PFSK-1 (cell line): ENCODE data around the gene CDY1.
"Not testable (repeated sequence)": the region's sequence is repeated elsewhere in the genome, so short reads cannot be mapped to it uniquely, and the experiment has no call there.

ENCODE experiments used
- TAF1 ChIP-seq: IDR thresholded peaks from 2 replicates; pipeline ENCODE4 v1.6.1; 2012; ENCODE audit warnings: low read length, control low read depth, borderline replicate concordance; ENCODE audit not compliant: insufficient read depth
- TF ChIP-seq, protein P1 (sequence below), 2 experiments: IDR thresholded peaks; 2 replicates each; pipeline versions ENCODE4 v1.6.1 to v1.8.0; 2011 to 2012; ENCODE audit warnings: low read depth in 2 of 2, low read length in 2 of 2, control low read depth in 1 of 2, inconsistent platforms in 1 of 2, mild to moderate bottlenecking in 1 of 2, moderate library complexity in 1 of 2; ENCODE audit not compliant: insufficient read depth in 1 of 2

GRCh38 chrY:25621817-25622216 lies at the start of gene CDY1:
- TF ChIP-seq, protein P1, sequence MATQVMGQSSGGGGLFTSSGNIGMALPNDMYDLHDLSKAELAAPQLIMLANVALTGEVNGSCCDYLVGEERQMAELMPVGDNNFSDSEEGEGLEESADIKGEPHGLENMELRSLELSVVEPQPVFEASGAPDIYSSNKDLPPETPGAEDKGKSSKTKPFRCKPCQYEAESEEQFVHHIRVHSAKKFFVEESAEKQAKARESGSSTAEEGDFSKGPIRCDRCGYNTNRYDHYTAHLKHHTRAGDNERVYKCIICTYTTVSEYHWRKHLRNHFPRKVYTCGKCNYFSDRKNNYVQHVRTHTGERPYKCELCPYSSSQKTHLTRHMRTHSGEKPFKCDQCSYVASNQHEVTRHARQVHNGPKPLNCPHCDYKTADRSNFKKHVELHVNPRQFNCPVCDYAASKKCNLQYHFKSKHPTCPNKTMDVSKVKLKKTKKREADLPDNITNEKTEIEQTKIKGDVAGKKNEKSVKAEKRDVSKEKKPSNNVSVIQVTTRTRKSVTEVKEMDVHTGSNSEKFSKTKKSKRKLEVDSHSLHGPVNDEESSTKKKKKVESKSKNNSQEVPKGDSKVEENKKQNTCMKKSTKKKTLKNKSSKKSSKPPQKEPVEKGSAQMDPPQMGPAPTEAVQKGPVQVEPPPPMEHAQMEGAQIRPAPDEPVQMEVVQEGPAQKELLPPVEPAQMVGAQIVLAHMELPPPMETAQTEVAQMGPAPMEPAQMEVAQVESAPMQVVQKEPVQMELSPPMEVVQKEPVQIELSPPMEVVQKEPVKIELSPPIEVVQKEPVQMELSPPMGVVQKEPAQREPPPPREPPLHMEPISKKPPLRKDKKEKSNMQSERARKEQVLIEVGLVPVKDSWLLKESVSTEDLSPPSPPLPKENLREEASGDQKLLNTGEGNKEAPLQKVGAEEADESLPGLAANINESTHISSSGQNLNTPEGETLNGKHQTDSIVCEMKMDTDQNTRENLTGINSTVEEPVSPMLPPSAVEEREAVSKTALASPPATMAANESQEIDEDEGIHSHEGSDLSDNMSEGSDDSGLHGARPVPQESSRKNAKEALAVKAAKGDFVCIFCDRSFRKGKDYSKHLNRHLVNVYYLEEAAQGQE (IDR thresholded peaks at IDR 0.05; ENCODE audit: insufficient read depth in 1 of 2, low read depth in 2 of 2, low read length in 2 of 2): not testable (repeated sequence)
- TF ChIP-seq TAF1: not testable (repeated sequence)
